GM06990 (cell line): ENCODE data around the gene PAK5.

Source experiments
- DNase-seq: peaks from one replicate; pipeline ENCODE4 v3.0.0-alpha.2; 2011; ENCODE audit not compliant: insufficient read length; ENCODE audit errors: extremely low read depth
- H3K27me3 ChIP-seq: replicated peaks from 2 replicates; pipeline ENCODE4 v1.6.0; 2011; ENCODE audit warnings: low read length; ENCODE audit not compliant: control insufficient read depth, insufficient read depth
- H3K36me3 ChIP-seq: 2 replicates; pipeline ENCODE4 v1.5.1; 2011; ENCODE audit warnings: low read length; ENCODE audit not compliant: control insufficient read depth, insufficient read depth
- H3K4me3 ChIP-seq: replicated peaks from 2 replicates; pipeline ENCODE4 v1.5.1; 2011; ENCODE audit warnings: low read depth, mild to moderate bottlenecking, control low read depth, low read length
- CTCF ChIP-seq: IDR thresholded peaks from 2 replicates; pipeline ENCODE4 v1.5.1; 2011; ENCODE audit warnings: low read length, control low read depth, mild to moderate bottlenecking, inconsistent platforms; ENCODE audit not compliant: insufficient read depth, poor library complexity, severe bottlenecking

The PAK5 gene

GRCh38 chr20:9535449-9535848 lies 303.4 kb downstream of the PAK5 start:
- DNase-seq = no peak
- no peaks in the 10 kb centered on the region for H3K36me3 ChIP-seq
- H3K27me3 ChIP-seq = no peaks in the 10 kb centered on the region
- no peak for TF ChIP-seq CTCF
- H3K4me3 ChIP-seq = no peak overlapping the region

GRCh38 chr20:9534025-9534424 lies 304.9 kb downstream of the PAK5 start:
- no peak overlapping the region for H3K4me3 ChIP-seq
- TF ChIP-seq CTCF = no peak
- no peaks in the 10 kb centered on the region for H3K27me3 ChIP-seq
- no peaks in the 10 kb centered on the region for H3K36me3 ChIP-seq
- DNase-seq = no peak

GRCh38 chr20:9532069-9532838 lies 306.6 kb downstream of the PAK5 start:
- no peak for DNase-seq
- H3K4me3 ChIP-seq = no peak overlapping the region
- H3K27me3 ChIP-seq = no peaks in the 10 kb centered on the region
- H3K36me3 ChIP-seq = no peaks in the 10 kb centered on the region
- no peak for TF ChIP-seq CTCF

GRCh38 chr20:9531581-9531980 lies 307.3 kb downstream of the PAK5 start:
- Histone ChIP-seq H3K4me3 (no peak overlapping the region), H3K36me3 (no peaks in the 10 kb centered on the region), H3K27me3 (no peaks in the 10 kb centered on the region)
- no peak for DNase-seq
- TF ChIP-seq CTCF = no peak

- no peak for DNase-seq
- H3K27me3 ChIP-seq = no peaks in the 10 kb centered on the region
- no peak overlapping the region for H3K4me3 ChIP-seq
- TF ChIP-seq CTCF = no peak
- no peaks in the 10 kb centered on the region for H3K36me3 ChIP-seq
These were observed 315.2 kb downstream of the PAK5 start for GRCh38 chr20:9523636-9524035.

- DNase-seq = no peak
- Histone ChIP-seq H3K4me3 (no peak overlapping the region), H3K36me3 (no peaks in the 10 kb centered on the region), H3K27me3 (no peaks in the 10 kb centered on the region)
- no peak for TF ChIP-seq CTCF
These were observed 318.8 kb downstream of the PAK5 start for GRCh38 chr20:9520086-9520485.
